GM12878 (cell line): ENCODE results near the gene RUBCNL. TPM values are rescaled to one million over a fixed set of nuclear protein-coding genes. Genes with fewer than 3 reads are reported as not detected.

Source experiments
- DPF2 ChIP-seq: fragments of 450-650 bp; IDR thresholded peaks from 2 replicates; pipeline ENCODE4 v1.6.1; 2017; ENCODE audit warnings: mild to moderate bottlenecking
- FOXM1 ChIP-seq: IDR thresholded peaks from 2 replicates; pipeline ENCODE4 v1.6.1; 2012; ENCODE audit warnings: low read depth, mild to moderate bottlenecking, inconsistent platforms, low read length, moderate library complexity
- IKZF1 ChIP-seq: fragments of 450-650 bp; conservative IDR thresholded peaks from 2 replicates; pipeline ENCODE4 v1.6.1; 2017; ENCODE audit warnings: antibody characterized with exemption, mild to moderate bottlenecking
- JUNB ChIP-seq: IDR thresholded peaks from 2 replicates; pipeline ENCODE4 v1.6.1; 2016; ENCODE audit warnings: antibody characterized with exemption, mild to moderate bottlenecking
- JUND ChIP-seq: IDR thresholded peaks from 2 replicates; pipeline ENCODE4 v1.6.1; 2012; ENCODE audit warnings: low read depth, mild to moderate bottlenecking, low read length, improper control_type of control experiment, moderate library complexity
- MEF2B ChIP-seq: fragments of 450-650 bp; IDR thresholded peaks from 2 replicates; pipeline ENCODE4 v1.6.1; 2018; ENCODE audit warnings: mild to moderate bottlenecking, moderate library complexity; ENCODE audit not compliant: partially characterized antibody, poor library complexity, severe bottlenecking
- MTA2 ChIP-seq: fragments of 450-650 bp; IDR thresholded peaks from 2 replicates; pipeline ENCODE4 v1.6.1; 2016; ENCODE audit warnings: low read depth, mild to moderate bottlenecking, moderate library complexity
- MYC ChIP-seq: IDR thresholded peaks from 2 replicates; pipeline ENCODE4 v1.6.1; 2011; ENCODE audit warnings: mild to moderate bottlenecking, low read length, moderate library complexity, inconsistent platforms; ENCODE audit not compliant: insufficient read depth, insufficient replicate concordance, insufficient read length, severe bottlenecking
- NFIC ChIP-seq: IDR thresholded peaks from 2 replicates; pipeline ENCODE4 v1.6.1; 2012; ENCODE audit warnings: low read depth, mild to moderate bottlenecking, inconsistent platforms, low read length, moderate library complexity
- PML ChIP-seq: IDR thresholded peaks from 2 replicates; pipeline ENCODE4 v1.6.1; 2012; ENCODE audit warnings: low read length, inconsistent platforms
- POLR2A ChIP-seq: IDR thresholded peaks from 2 replicates; pipeline ENCODE4 v1.6.1; 2011; ENCODE audit warnings: low read depth, mild to moderate bottlenecking, low read length
- POLR2AphosphoS5 ChIP-seq: IDR thresholded peaks from 2 replicates; pipeline ENCODE4 v1.6.1; 2011; ENCODE audit warnings: mild to moderate bottlenecking, low read length, inconsistent platforms
- POU2F2 ChIP-seq: IDR thresholded peaks from 3 replicates; pipeline ENCODE4 v1.6.1; 2011; ENCODE audit warnings: low read depth, mild to moderate bottlenecking, low read length, borderline replicate concordance
- SMC3 ChIP-seq: IDR thresholded peaks from 2 replicates; pipeline ENCODE4 v1.6.1; 2011; ENCODE audit warnings: low read length, improper control_type of control experiment, borderline replicate concordance
- SRF ChIP-seq, 2 experiments: IDR thresholded peaks; 2 replicates each; pipeline ENCODE4 v1.6.1; 2011; ENCODE audit warnings: low read depth in 2 of 2, low read length in 2 of 2, mild to moderate bottlenecking in 1 of 2, moderate library complexity in 1 of 2
- STAT3 ChIP-seq: IDR thresholded peaks from 2 replicates; pipeline ENCODE4 v1.6.1; 2011; ENCODE audit warnings: low read depth, low read length, improper control_type of control experiment
- SUPT20H ChIP-seq: IDR thresholded peaks from 2 replicates; pipeline ENCODE4 v1.6.1; 2011; ENCODE audit warnings: low read depth, mild to moderate bottlenecking, low read length, moderate library complexity, borderline replicate concordance; ENCODE audit not compliant: control insufficient read depth
- ZNF622 ChIP-seq: fragments of 450-650 bp; IDR thresholded peaks from 2 replicates; pipeline ENCODE4 v1.6.1; 2017; ENCODE audit warnings: mild to moderate bottlenecking, inconsistent platforms
- polyA plus RNA-seq, 11 experiments: library from polyadenylated mRNA; depleted of rRNA in 4 of 11; unstranded in 6 of 11; stranded (reverse) in 5 of 11; fragments of >200 nt; fragmentation: Nextera tagmentation in 4 of 11; fragmentation: Illumina TruSeq in 1 of 11; extraction: Ambion mirVana in 4 of 11; extraction: Trizol in 1 of 11; gene quantifications; 1 replicate in 1 of 11; 2 replicates in 10 of 11; pipeline versions ENCODE4 v1.2.1 to v1.2.3, GENCODE V29; 2011 to 2016; ENCODE audit warnings: inconsistent platforms in 2 of 11, missing spikeins in 2 of 11, low read depth in 1 of 11
- total RNA-seq, 4 experiments: library from RNA; depleted of rRNA in 3 of 4; stranded (reverse); fragments of >200 nt in 3 of 4; fragmentation: Illumina TruSeq in 1 of 4; extraction: Trizol in 1 of 4; gene quantifications; 2 replicates each; pipeline versions ENCODE4 v1.2.1 to v1.2.3, GENCODE V29; 2013 to 2021
- TF ChIP-seq, protein P1 (sequence below), 3 experiments: IDR thresholded peaks in 2 of 3; conservative IDR thresholded peaks in 1 of 3; 2 replicates each; pipeline ENCODE4 v1.5.1; 2011; ENCODE audit warnings: low read depth in 3 of 3, low read length in 3 of 3, mild to moderate bottlenecking in 3 of 3, control low read depth in 2 of 3, moderate library complexity in 2 of 3, inconsistent platforms in 1 of 3, mixed read lengths in 1 of 3; ENCODE audit not compliant: control insufficient read depth in 2 of 3, insufficient read depth in 1 of 3; ENCODE audit errors: extremely low read depth in 1 of 3
- TF ChIP-seq, protein P2 (sequence below): fragments of 450-650 bp; IDR thresholded peaks from 2 replicates; pipeline ENCODE4 v1.6.1; 2017; ENCODE audit warnings: mild to moderate bottlenecking, moderate library complexity
- TF ChIP-seq, protein P3 (sequence below): IDR thresholded peaks from 2 replicates; pipeline ENCODE4 v1.6.1; 2011; ENCODE audit warnings: mild to moderate bottlenecking, low read depth, low read length, moderate library complexity; ENCODE audit not compliant: insufficient replicate concordance
- TF ChIP-seq, protein P4 (sequence below): IDR thresholded peaks from 2 replicates; pipeline ENCODE4 v1.6.1; 2012; ENCODE audit warnings: low read depth, low read length, improper control_type of control experiment

RUBCNL gene
- total and polyA plus RNA-seq, 10 of the 15 experiments (the other 5 are each of a cell fraction or from before 2014, with no cell fraction given) = 0.71 to 51.9 (median 38.2) TPM

DNA sequence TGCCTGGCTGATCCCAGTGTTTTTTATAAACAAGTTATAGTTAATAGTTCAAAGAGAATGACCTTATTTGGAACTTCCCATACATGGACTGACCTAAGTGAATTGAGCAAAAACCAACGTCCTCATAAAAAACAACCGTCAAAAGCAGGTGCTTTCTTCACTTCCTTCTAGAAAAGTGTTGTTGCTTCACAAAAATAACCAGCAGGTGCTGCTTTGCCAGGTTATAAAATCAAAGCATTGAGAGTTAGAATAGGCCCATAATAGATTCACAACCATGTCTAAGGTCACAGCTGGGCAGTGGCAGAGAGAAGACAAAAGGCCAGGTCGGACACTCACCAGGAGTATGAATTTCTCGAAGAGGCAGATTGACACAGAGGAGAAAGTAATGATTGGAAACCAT is 9.5 kb downstream of the RUBCNL start (continued):
- TF ChIP-seq, protein P1, sequence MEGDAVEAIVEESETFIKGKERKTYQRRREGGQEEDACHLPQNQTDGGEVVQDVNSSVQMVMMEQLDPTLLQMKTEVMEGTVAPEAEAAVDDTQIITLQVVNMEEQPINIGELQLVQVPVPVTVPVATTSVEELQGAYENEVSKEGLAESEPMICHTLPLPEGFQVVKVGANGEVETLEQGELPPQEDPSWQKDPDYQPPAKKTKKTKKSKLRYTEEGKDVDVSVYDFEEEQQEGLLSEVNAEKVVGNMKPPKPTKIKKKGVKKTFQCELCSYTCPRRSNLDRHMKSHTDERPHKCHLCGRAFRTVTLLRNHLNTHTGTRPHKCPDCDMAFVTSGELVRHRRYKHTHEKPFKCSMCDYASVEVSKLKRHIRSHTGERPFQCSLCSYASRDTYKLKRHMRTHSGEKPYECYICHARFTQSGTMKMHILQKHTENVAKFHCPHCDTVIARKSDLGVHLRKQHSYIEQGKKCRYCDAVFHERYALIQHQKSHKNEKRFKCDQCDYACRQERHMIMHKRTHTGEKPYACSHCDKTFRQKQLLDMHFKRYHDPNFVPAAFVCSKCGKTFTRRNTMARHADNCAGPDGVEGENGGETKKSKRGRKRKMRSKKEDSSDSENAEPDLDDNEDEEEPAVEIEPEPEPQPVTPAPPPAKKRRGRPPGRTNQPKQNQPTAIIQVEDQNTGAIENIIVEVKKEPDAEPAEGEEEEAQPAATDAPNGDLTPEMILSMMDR (IDR thresholded peaks at IDR 0.05 in 2 of 3, conservative IDR thresholded peaks at IDR 0.05 in 1 of 3; ENCODE audit: control insufficient read depth in 2 of 3, extremely low read depth in 1 of 3, insufficient read depth in 1 of 3, low read depth in 3 of 3, low read length in 3 of 3) = peak in 1 of 3 experiments; percentile 26; a peak in 2 of 6 replicates
- TF ChIP-seq, protein P2, sequence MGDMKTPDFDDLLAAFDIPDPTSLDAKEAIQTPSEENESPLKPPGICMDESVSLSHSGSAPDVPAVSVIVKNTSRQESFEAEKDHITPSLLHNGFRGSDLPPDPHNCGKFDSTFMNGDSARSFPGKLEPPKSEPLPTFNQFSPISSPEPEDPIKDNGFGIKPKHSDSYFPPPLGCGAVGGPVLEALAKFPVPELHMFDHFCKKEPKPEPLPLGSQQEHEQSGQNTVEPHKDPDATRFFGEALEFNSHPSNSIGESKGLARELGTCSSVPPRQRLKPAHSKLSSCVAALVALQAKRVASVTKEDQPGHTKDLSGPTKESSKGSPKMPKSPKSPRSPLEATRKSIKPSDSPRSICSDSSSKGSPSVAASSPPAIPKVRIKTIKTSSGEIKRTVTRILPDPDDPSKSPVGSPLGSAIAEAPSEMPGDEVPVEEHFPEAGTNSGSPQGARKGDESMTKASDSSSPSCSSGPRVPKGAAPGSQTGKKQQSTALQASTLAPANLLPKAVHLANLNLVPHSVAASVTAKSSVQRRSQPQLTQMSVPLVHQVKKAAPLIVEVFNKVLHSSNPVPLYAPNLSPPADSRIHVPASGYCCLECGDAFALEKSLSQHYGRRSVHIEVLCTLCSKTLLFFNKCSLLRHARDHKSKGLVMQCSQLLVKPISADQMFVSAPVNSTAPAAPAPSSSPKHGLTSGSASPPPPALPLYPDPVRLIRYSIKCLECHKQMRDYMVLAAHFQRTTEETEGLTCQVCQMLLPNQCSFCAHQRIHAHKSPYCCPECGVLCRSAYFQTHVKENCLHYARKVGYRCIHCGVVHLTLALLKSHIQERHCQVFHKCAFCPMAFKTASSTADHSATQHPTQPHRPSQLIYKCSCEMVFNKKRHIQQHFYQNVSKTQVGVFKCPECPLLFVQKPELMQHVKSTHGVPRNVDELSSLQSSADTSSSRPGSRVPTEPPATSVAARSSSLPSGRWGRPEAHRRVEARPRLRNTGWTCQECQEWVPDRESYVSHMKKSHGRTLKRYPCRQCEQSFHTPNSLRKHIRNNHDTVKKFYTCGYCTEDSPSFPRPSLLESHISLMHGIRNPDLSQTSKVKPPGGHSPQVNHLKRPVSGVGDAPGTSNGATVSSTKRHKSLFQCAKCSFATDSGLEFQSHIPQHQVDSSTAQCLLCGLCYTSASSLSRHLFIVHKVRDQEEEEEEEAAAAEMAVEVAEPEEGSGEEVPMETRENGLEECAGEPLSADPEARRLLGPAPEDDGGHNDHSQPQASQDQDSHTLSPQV = no peak
- TF ChIP-seq MYC = no peak
- no peak; the same call in 1 of the 2 replicates for TF ChIP-seq SMC3
- no peak for TF ChIP-seq SUPT20H
- TF ChIP-seq MEF2B = peak; percentile 66
- peak; percentile 80; the same call in 1 of the 2 replicates for TF ChIP-seq FOXM1
- no peak for TF ChIP-seq JUNB
- TF ChIP-seq, protein P3, sequence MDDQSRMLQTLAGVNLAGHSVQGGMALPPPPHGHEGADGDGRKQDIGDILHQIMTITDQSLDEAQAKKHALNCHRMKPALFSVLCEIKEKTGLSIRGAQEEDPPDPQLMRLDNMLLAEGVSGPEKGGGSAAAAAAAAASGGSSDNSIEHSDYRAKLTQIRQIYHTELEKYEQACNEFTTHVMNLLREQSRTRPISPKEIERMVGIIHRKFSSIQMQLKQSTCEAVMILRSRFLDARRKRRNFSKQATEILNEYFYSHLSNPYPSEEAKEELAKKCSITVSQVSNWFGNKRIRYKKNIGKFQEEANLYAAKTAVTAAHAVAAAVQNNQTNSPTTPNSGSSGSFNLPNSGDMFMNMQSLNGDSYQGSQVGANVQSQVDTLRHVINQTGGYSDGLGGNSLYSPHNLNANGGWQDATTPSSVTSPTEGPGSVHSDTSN = no peak
- peak; percentile 58; the same call in 1 of the 2 replicates for TF ChIP-seq POLR2A
- TF ChIP-seq MTA2 = peak; percentile 44; the same call in 1 of the 2 replicates
- peak in 1 of 2 experiments; percentile 84; a peak in 2 of 4 replicates for TF ChIP-seq SRF (IDR thresholded peaks at IDR 0.05; ENCODE audit: low read depth in 2 of 2, low read length in 2 of 2)
- TF ChIP-seq IKZF1 = peak; percentile 53; the same call in 1 of the 2 replicates
- TF ChIP-seq, protein P4, sequence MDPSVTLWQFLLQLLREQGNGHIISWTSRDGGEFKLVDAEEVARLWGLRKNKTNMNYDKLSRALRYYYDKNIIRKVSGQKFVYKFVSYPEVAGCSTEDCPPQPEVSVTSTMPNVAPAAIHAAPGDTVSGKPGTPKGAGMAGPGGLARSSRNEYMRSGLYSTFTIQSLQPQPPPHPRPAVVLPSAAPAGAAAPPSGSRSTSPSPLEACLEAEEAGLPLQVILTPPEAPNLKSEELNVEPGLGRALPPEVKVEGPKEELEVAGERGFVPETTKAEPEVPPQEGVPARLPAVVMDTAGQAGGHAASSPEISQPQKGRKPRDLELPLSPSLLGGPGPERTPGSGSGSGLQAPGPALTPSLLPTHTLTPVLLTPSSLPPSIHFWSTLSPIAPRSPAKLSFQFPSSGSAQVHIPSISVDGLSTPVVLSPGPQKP = 0 out of 2 replicates have a peak, but pooled peaks have one; percentile 68
- no peak for TF ChIP-seq JUND
- TF ChIP-seq PML = peak; percentile 77; the same call in 1 of the 2 replicates
- TF ChIP-seq NFIC = peak; percentile 74
- TF ChIP-seq DPF2 = no peak; the same call in 1 of the 2 replicates
- TF ChIP-seq POU2F2 = peak; percentile 22; the same call in 1 of the 3 replicates
- TF ChIP-seq ZNF622 = no peak
- peak; percentile 64; the same call in 1 of the 2 replicates for TF ChIP-seq POLR2AphosphoS5
- TF ChIP-seq STAT3 = no peak
- TF ChIP-seq, all 136 proteins: peak for 30
